NCI-H748 treated with DMSO at 0.1 percent for 48 hours (cell line): Measurements from ENCODE around the gene NCDN.

Experiments
- DNase-seq: peaks from one replicate; lab custom pipeline; 2025; lab: John Stamatoyannopoulos, UW

Gene NCDN

DNA sequence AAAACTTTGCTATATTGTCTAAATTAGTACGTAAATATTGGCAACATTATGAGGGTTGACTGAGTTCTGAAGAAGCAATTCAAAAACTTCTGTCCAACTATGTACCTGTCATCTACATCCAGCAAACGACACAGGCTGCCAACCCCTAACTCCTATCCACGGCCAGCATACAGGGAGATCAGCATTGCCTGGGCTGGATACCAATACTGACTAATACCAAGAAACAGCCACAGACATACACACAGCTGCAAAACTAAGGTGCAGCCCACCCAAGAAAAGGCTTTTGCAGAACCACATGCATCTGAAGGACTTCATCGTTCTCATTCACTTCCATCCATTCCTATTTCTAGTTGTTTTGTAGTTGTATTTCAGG is 2.4 kb upstream of the NCDN start:
- no peak for DNase-seq

DNA sequence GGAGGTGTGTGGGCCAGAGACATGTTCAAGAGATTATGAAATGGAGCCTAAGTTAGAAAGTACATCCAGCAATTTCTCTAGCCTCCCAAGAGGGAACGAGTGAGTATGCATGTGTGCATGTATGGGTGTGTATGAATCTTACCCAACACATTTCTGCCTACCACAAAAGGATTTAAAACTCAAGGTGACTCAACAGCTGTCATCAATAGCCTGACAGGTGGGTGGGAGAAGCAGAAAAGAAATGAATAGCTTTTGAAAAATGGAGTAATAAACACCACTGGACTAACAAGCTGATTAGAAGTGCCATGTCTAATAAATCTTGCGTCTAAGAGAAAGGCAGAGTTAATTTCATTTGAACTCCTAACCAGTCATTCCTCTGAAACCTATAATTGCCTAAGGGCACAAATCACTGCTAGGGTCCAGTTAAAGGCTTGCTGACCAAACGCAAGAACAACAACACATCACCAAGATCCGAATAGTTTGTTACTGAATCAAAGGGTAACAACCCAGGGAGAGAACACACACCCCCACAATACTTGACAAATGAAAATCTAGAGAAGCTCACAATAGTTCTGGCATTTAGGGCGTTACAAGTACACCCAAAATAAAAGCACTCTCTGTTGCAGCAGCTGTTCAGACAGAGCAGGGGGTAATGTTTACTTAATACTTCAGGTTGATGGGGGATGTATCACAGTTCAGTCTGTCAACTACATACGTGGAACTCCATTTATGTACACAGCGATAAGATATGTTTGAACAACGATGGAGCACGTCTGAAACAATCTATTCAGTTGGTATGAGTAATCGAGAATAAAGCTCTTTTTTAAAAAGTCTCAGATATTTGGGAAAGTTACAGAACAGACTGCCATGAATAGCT is 1.8 kb upstream of the NCDN start:
- DNase-seq, result peak; percentile 87

- DNase-seq, result no peak
Measured at GRCh38 chr1:35556484-35557117, 998 bp upstream of the NCDN start.

GRCh38 chr1:35557118-35557610 is 435 bp upstream of the NCDN start, which contains the start of gene KIAA0319L:
KIAA0319L (minus strand) TSS chr1:35557403; CDS start chr1:35554491, 2,912 bp downstream.
- DNase-seq, result peak; percentile 60

DNA sequence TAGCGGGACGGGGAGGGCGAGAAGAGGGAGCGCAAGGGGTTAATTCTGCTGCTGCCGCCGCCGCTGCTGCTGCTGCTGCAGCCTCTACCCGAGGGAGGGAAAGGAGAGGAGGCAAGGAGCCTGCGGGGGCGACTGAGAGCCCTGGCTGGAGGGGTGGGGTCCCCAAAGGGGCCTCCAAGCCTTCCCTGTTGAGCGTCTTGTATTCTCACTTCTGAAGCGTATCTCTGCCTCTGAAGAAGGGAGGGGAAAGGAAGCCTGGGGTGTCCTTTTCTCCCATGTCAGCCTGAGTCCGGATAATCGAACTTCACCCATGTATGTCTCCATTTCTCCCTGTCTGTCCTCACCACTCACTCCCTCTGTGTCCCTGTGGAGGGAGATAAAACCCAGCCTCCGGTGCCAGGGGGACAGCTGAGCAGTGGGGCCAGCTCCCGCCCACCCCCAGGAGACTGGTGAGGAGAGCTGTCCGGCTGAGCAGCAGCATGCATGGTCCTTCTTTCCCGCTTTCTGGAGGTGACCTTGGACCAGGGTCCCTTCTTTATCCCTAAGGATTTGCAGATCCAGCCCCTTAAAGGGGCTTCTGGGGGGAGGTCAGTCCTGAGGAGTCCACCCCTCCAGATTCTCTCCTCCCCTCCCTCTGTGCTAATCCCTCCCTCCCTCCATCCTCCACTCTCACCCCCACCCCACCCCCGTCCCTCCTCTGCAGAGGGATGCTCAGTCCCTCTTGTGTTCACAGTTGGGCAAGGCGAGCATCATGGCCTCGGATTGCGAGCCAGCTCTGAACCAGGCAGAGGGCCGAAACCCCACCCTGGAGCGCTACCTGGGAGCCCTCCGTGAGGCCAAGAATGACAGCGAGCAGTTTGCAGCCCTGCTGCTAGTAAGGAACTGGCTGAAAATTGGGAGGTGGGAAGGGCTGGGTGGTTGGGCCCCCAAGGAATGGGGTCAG is 1.0 kb downstream of the NCDN start:
- DNase-seq, result no peak

DNA sequence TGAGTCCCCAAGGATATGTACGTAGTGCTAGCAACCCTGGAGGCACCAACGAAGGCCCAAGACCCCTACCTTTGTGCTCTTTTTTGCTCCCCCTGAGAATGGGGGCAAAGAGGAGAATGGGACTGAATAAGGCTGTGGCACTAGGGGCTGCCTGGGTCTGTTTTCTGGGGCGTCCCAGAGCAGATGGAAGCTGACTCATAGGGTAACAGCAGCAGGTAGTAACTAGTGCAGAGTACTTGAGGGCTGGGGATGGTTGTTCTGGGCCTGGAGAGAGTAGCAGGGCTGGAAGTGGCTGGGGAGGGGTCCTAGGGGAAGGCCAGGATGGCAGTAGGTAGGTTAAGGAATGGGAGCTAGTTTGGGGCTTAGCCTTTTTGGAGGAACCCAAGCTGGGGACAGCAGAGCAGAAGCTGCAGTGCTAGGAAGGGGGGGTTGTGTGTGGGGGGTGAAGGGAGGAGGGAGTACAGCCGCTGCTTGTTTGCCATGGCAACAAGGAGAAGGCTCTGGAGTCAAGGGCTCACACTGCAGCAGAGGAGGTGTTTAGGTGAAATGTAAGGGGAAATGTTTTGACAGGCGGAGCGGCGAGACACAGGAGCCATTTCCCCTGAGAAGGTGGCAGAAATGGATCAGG is 1.8 kb downstream of the NCDN start:
- no peak for DNase-seq

GRCh38 chr1:35560256-35561225 is 2.9 kb downstream of the NCDN start:
- no peak for DNase-seq

GRCh38 chr1:35561297-35561971 is 3.8 kb downstream of the NCDN start:
- no peak for DNase-seq

DNA sequence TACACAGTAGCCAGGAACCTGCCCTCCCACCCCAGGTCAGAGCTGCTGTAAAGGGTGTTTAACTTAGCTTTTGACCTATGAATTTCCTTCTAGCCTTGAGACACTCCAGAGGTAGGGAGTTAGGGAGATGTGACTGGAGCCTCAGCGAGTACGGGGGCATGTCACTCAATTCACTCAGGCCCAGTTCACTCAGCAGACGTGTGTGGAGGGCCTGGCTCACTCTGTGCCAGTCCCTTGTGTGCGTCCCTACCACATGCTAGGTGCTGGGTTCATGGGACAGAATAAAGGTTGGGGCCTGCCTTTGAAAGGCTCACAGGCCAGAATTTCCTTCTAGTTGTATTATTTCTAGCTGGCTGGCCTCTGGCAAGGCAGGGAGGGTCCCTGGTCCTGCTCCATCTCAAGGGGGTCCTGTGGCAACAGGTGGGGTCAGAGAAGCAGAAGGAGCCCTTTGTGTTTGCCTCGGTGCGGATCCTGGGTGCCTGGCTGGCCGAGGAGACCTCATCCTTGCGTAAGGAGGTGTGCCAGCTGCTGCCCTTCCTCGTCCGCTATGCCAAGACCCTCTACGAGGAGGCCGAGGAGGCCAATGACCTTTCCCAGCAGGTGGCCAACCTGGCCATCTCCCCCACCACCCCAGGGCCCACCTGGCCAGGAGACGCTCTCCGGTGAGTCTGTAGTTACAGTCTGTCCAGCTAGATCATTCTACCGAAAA is 4.5 kb downstream of the NCDN start:
- DNase-seq, result no peak

DNA sequence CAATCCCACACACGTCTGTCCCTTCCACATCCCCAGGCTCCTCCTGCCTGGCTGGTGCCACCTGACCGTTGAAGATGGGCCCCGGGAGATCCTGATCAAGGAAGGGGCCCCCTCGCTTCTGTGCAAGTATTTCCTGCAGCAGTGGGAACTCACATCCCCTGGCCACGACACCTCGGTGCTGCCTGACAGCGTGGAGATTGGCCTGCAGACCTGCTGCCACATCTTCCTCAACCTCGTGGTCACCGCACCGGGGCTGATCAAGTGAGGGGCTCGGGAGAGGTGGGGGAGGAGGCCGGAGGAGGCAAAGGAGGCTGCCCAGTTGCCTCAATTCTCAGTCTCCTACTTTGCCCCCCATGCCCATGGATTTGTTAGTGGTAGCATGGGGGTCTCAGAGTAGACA is 5.6 kb downstream of the NCDN start:
- no peak for DNase-seq

GRCh38 chr1:35564037-35564883 is 6.7 kb downstream of the NCDN start:
- peak; percentile 42 for DNase-seq

GRCh38 chr1:35564884-35565741 is 7.5 kb downstream of the NCDN start:
- no peak for DNase-seq

GRCh38 chr1:35565742-35566133 is 8.1 kb downstream of the NCDN start:
- no peak for DNase-seq

DNA sequence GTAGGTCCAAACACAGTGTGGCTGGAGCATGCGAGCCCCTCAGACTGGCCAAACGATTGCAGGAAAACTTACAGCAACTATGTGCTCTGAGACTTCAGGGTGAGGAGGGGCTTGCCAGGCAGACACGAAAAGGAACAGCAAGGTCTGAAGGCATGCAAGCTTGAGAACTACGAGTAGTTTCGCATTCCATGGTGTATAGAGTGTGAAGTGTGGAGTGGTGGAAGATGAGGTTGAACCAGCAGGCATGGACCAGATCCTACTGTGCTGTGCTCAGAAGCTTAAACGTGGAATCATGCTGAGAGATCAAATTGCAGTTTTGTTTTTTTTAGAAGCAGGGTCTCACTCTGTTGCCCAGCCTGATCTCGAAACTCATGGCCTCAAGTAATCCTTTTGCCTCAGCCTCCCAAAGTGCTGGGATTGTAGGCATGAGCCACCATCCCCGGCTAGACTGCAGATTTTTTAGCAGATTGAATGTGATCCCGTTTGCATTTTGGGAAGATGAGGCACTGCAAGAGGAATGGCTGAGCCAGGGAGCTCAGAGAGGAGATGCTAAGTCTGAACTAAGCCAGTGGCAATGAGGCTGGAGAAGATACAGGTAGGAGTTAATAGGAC is 10.5 kb downstream of the NCDN start:
- no peak for DNase-seq

- peak; percentile 59 for DNase-seq
Measured at GRCh38 chr1:35568975-35569395, 11.4 kb downstream of the NCDN start.

GRCh38 chr1:35569936-35570335 is 12.3 kb downstream of the NCDN start:
- DNase-seq, result no peak

DNA sequence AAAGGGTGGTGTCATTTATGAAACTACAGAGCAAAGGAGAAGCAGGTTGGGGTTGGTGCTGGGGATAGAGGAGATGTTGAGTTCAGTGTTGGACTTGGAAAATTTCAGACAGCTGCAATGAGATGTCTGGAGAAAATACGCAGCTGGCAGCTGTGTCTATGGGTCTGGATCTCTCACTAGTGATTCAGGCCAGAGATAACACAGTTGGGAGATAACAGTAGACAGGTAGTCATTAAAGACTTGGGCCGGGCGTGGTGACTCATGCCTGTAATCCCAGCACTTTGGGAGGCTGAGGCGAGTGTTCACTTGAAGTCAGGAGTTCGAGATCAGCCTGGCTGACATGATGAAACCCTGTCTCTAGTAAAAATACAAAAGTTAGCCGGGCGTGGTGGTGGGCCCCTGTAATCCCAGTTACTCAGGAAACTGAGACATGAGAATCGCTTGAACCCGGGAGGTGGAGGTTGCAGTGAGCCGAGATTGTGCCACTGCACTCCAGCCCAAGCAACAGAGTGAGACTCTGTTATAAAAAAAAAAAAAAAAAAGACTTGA is 13.1 kb downstream of the NCDN start:
- DNase-seq, result no peak
